NCI-H774 (cell line): ENCODE data around the gene DNAH7.
A peak's percentile ranks its signal among the peaks of the same experiment; 100 is the strongest.

Source experiments
- DNase-seq: peaks from one replicate; lab custom pipeline; 2025; lab: John Stamatoyannopoulos, UW

The DNAH7 gene

GRCh38 chr2:196077821-196078220, 9.2 kb upstream of the DNAH7 start:
- DNase-seq: no peak

- no peak for DNase-seq
Measured at GRCh38 chr2:196076778-196077568, 8.3 kb upstream of the DNAH7 start.

GRCh38 chr2:196075196-196075595, 6.6 kb upstream of the DNAH7 start:
- no peak for DNase-seq

- no peak for DNase-seq
Measured at GRCh38 chr2:196074631-196075030, 6.0 kb upstream of the DNAH7 start.

GRCh38 chr2:196073521-196073920, 4.9 kb upstream of the DNAH7 start:
- DNase-seq: no peak

GRCh38 chr2:196067088-196067382, 1.6 kb downstream of the DNAH7 start:
- DNase-seq: no peak

- DNase-seq: peak; percentile 23
Measured at GRCh38 chr2:196066291-196067087, 2.1 kb downstream of the DNAH7 start.

- DNase-seq: no peak
Measured at GRCh38 chr2:196063773-196064172, 4.9 kb downstream of the DNAH7 start.

- DNase-seq: no peak
Measured at GRCh38 chr2:196059491-196059960, 9.1 kb downstream of the DNAH7 start.

- no peak for DNase-seq
Measured at GRCh38 chr2:196054631-196055030, 14.0 kb downstream of the DNAH7 start.

GRCh38 chr2:196046123-196046917, 22.3 kb downstream of the DNAH7 start:
- no peak for DNase-seq

- no peak for DNase-seq
Measured at GRCh38 chr2:196041786-196042185, 26.9 kb downstream of the DNAH7 start.

- DNase-seq: no peak
Measured at GRCh38 chr2:196040218-196040617, 28.4 kb downstream of the DNAH7 start.

- DNase-seq: no peak
Measured at GRCh38 chr2:196036442-196036841, 32.2 kb downstream of the DNAH7 start.

- no peak for DNase-seq
Measured at GRCh38 chr2:196018037-196018436, 50.6 kb downstream of the DNAH7 start.

- no peak for DNase-seq
Measured at GRCh38 chr2:196012314-196012713, 56.3 kb downstream of the DNAH7 start.

- no peak for DNase-seq
Measured at GRCh38 chr2:196000551-196000950, 68.1 kb downstream of the DNAH7 start.

- no peak for DNase-seq
Measured at GRCh38 chr2:195998070-195998469, 70.6 kb downstream of the DNAH7 start.

GRCh38 chr2:195995499-195995898, 73.1 kb downstream of the DNAH7 start:
- no peak for DNase-seq

- no peak for DNase-seq
Measured at GRCh38 chr2:195993623-195994022, 75.0 kb downstream of the DNAH7 start.

GRCh38 chr2:195985741-195986140, 82.9 kb downstream of the DNAH7 start:
- DNase-seq: no peak

GRCh38 chr2:195984923-195985726, 83.5 kb downstream of the DNAH7 start:
- DNase-seq: no peak
